ENCODE data around the gene PIH1D2. TPM values are rescaled to one million over a fixed set of nuclear protein-coding genes. Genes with fewer than 3 reads are reported as not detected.
A peak's percentile ranks its signal among the peaks of the same experiment; 100 is the strongest.
"Not testable (repeated sequence)": the region's sequence is repeated elsewhere in the genome, so short reads cannot be mapped to it uniquely, and the experiment has no call there.

PIH1D2 gene
- total RNA-seq, 1 donor from 2014 or later = 4.3 TPM

DNA sequence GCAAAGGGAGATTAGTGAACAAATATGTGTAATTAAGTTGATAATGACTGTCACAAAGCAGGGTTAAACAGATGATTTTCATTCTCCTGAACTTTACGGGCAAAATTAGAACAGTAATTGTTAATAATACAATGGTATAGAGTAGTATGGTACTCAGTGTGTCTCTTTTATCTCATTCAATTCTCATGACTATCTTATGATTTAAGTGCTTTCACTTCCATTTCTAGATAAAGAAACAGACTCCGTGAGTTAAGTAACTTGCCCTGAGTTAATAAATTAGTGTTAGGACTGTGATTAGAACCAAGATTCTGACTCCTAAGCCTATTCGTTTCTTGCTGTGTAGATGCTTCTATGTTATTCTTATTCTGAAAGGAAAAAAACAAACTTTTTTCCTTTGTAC, 22.0 kb downstream of the PIH1D2 start:
- no peak for DNase-seq (ENCODE audit: low spot score)

DNA sequence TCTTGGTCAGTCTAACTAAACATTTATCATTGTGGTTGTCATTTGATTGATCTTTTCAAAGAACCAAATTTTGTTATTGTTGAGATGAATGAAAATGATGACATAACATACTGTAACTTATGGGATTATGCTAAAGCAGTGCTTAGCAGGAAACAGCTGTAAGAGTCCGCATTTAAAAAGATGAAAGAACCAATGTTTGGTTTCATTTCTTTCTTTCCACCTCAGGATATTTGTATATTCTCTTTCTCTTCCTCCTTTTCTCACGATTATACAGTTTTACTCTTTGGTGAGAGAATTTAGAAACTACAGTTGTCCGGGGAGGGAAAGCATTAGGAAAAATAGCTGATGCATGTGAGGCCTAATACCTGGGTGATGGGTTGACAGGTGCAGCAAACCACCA, 23.1 kb downstream of the PIH1D2 start:
- DNase-seq (ENCODE audit: low spot score) = no peak

DNA sequence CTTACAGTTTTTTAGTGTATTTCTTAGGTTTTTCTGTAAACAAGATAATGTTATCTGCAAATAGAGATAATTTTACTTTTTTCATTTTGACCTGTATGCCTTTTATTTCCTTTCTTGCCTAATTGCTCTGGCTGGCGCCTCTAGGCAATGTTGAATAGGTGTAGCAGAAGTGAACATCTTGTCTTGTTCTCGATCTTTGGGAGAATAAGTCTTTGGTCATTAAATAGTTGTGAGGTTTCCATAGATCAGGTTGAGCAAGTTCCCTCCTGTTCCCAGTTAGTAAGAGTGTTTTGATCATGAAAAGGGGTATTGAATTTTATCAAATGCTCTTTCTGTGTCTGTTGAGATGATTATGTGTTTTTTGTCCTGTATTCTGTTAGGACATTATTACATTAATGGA, 24.0 kb downstream of the PIH1D2 start:
- DNase-seq (ENCODE audit: low spot score) = no peak

DNA sequence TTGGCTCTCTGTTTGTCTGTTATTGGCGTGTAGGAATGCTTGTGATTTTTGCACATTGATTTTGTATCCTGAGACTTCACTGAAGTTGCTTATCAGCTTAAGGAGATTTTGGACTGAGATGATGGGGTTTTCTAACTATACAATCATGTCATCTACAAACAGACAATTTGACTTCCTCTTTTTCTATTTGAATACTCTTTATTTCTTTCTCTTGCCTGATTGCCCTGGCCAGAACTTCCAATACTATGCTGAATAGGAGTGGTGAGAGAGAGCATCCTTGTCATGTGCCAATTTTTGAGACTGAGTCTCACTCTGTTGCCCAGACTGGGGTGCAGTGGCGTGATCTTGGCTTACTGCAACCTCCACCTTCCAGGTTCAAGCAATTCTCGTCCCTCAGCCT, 25.6 kb downstream of the PIH1D2 start:
- DNase-seq (ENCODE audit: low spot score) = not testable (repeated sequence)

DNA sequence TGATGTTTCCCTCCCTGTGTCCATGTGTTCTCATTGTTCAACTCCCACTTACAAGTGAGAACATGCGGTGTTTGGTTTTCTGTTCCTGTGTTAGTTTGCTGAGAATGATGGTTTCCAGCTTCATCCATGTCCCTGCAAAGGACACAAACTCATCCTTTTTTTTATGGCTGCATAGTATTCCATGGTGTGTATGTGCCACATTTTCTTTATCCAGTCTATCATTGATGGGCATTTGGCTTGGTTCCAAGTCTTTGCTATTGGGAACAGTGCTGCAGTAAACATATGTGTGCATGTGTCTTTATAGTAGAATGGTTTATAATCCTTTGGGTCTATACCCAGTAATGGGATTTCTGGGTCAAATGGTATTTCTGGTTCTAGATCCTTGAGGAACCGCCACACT, 27.2 kb downstream of the PIH1D2 start:
- not testable (repeated sequence) for DNase-seq (ENCODE audit: low spot score)

DNA sequence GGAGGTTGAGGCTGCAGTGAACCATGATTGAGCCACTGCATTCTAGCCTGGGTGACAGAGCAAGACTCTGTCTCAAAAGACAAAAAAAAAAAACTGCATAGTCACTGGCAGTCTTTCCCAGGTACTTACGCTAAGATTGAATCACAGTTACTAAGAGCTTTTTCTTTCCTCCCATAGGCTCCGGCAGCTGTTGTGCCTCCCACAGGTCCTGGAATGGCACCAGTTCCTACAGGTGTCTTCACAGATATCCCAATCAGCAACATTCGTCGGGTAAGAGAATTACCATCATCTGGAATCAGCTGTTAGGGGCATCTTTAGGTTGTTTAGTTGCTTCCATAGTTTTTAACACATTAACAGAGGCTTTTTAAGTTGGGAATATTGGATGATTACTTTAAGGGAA, 28.9 kb downstream of the PIH1D2 start:
- no peak for DNase-seq (ENCODE audit: low spot score)

DNA sequence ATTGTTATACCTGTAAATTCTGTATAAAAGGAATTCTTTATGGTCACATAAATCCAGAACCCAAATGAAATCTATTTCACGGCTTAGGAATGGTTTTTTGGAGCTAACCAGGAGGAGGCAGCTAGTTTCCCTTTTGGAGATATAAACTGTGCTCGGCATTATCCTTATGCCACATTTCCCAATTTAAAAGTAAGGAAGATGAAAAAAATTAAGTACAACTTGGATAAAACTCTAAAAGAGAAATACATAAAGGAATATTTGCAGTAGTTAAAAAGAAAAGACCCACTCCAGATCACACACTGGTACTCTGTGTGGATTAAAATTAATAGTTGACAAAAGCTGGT, 30.9 kb downstream of the PIH1D2 start:
- no peak for DNase-seq (ENCODE audit: low spot score)

DNA sequence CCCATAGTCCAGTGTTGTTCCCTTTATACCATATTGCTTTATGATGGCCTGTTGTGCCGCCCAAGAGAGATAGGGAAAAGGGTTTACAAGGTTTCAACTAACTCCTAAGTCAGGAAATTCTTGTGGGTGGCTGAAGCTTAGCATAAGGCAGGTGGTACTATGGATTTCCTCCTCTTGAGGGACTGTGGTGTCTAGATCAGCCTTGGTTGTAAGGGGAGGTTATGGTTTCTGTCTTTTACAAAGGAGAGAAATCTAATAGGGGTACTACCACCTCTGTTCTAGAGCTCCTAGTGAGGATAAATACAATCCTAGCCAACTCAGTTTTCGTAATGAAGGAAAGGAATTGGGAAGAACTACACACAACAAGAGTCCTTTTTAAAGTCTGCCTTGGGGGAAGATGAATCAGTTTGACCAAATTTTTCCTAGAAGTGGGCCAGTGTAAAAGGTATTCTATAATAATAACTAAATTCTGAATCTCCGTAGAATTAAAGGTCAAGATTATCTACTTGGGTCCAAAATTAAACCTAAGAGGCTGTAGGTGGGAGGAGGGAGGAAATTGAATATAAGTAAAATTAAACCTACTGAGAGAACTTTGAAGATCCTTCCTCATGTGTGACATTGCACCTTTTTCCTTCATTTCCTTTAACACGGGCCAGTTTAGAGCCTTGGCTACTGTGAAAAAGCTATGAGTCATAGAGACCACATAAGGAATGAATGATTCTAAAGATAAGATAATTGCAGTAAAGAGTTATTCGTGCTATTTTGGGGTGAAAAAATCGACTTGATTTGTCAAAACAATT, 31.5 kb downstream of the PIH1D2 start:
- no peak for DNase-seq (ENCODE audit: low spot score)

DNA sequence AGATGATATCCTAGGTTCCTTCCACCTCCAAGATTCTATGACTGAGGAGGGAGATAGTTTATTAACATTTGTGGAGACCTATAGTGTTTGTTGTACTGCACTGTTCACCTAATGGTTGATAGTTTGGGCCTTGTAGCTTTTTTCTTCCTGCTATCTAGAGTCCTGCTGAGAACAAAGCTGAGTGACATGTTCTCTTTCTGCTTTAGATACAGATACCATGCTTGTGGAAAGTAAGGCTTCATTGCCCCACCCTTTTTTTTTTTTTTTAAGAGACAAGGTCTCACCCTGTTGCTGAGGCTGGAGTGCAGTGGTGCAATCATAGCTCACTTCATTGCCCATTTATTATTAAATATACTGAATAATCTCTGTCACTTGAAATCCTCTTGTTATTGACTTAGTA, 36.3 kb downstream of the PIH1D2 start:
- DNase-seq (ENCODE audit: low spot score) = no peak

DNA sequence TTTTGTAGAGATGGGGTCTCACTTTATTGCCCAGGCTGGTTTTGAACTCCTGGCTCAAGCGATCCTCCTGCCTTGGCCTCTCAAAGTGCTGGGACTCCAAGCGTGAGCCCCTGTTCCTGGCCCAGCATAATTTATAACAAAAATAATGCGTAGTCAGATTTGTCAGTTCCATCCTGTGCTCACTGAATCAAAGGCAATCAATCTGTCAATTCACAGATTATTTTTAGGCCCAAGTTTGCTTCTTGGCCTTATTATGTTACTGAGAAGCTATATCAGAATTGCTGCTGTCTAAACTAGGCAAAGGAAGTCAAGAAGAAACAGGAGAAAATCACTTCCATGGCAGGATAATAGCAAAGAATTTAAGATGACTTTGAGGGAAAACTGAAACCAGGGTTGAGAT, 39.9 kb downstream of the PIH1D2 start:
- no peak for DNase-seq (ENCODE audit: low spot score)

DNA sequence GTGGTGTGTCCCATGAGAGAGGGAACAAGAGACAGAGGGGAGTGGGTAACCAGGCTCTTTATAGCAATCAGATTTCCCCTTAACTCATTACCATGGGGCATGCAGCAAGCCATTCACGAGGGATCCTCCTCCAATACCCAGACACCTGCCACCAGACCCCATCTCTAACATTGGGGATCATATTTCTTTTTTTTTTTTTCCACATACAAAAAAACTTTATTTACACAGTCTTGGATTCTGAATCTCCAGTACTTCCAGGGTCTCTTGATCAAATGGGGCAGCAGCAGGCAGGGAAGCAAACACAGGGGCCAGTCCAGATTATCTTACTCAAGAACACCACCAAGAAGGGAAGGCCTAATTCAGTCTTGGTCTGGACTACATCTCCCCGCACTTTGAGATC, 44.4 kb downstream of the PIH1D2 start:
- DNase-seq (ENCODE audit: low spot score) = no peak

DNA sequence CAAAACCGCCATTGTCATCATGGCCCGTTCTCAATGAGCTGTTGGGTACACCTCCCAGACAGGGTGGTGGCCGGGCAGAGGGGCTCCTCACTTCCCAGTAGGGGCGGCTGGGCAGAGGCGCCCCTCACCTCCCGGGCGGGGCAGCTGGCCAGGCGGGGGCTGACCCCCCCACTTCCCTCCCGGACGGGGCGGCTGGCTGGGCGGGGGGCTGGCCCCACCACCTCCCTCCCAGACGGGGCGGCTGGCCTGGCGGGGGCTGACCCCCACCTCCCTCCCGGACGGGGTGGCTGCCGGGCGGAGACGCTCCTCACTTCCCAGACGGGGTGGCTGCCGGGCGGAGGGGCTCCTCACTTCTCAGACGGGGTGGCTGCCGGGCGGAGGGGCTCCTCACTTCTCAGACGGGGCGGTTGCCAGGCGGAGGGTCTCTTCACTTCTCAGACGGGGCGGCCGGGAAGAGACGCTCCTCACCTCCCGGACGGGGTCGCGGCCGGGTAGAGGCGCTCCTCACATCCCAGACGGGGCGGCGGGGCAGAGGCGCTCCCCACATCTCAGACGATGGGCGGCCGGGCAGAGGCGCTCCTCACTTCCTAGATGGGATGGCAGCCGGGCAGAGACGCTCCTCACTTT, 46.9 kb downstream of the PIH1D2 start:
- DNase-seq (ENCODE audit: low spot score) = not testable (repeated sequence)

DNA sequence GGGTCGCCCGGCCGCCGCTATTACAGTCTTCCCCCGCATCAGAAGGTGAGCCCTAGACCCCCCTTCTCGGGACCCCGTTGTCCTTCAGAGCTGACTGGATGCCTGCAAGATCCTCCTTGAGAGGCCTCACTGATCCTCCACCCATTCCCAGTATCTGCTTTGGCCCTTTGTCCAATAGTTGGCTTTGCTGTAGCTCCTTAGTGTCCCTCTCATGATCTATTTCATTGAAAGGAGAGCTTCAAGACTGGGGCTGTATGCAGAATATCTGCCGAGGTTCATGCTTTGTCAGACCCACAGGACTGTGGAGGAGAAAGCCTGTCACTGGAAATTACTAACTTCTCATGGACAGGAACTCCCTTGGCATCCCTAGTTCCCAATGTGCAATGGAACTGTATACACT, 48.1 kb downstream of the PIH1D2 start:
- no peak for DNase-seq (ENCODE audit: low spot score)

DNA sequence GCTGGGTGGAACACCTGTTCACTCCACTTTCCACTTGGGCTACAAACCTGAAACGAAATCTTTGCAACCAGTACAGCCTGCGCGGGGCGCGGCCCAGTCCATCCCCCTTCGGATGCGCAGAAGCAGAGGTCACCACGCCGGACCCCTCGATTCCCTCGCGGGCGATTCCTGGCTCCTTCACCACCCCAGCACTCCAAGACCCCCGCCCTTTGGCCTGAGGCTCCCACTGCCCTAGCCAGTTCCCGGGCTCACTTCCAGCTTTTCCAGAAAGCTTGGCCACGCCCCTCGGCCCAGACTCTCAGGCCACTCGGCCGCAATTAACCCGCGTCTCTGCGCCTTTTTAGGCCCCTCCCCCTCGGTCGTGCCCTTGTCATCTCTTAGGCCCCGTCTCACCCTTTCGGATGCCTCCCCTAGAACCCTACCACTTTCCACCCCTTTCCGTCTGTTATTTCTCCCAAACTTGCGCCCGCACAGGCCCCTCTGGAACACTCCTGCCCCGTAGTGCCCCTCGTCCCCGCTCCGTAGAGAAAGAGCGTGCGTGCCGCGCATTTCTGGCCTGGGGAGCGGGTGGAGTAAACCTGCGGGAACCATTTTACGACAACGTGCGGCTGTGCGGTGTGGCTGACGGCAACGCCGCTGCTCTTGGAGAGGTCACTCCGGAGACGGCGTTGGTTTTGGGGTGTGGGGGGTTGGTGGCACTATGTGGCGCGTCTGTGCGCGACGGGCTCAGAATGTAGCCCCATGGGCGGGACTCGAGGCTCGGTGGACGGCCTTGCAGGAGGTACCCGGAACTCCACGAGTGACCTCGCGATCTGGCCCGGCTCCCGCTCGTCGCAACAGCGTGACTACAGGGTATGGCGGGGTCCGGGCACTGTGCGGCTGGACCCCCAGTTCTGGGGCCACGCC, 48.8 kb downstream of the PIH1D2 start, which contains the start of gene DLAT:
Gene DLAT (plus strand): TSS at position 636 of the 906 bp plus-strand sequence. CDS start 65 bp downstream, at position 701.
- DNase-seq (ENCODE audit: low spot score) = peak; percentile 84

DNA sequence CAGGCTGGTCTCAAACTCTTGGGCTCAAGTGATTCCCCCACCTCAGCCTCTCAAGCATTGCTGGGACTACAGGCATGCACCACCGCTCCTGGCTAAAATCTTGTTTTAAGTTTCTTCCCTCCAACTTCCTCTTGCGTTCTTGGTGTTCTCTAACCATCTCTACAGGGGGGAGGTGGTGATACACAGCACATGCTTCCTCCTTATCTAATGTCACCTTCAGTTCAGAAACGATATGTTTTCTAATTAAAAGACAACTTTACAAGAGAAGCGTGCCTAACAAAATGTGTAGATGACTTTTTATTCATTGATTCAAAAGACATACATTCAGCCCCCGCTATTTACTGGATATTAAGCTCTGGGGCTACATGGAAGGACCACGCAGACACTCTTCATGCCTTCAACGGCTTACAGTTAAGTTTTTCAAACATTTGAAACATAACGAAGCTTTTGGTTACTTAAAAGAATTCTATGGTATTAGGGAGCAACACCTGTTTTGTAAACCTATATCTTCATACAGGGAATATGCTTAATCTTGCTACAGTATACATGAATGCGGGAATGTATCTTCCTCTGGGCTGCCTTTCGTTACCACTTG, 49.5 kb downstream of the PIH1D2 start:
- DNase-seq (ENCODE audit: low spot score) = no peak

DNA sequence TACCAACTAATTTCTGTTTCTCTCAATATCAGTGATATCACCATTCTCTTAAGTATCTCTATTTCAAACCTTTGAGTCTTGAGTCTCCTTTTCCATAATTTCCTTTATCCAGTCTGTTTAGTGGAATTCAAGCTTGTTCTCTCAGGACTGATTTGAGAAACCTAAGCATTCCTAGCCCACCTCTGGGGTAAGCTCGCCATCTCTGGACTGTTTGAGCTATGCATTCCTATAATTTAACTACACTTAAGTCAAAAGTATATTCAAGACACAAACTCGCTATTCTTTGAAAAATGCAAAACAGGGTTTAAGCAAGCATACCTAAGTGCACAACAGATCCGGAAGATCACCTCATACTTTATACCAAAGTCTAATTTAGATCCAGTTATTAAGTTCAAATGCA, 50.7 kb downstream of the PIH1D2 start:
- no peak for DNase-seq (ENCODE audit: low spot score)

DNA sequence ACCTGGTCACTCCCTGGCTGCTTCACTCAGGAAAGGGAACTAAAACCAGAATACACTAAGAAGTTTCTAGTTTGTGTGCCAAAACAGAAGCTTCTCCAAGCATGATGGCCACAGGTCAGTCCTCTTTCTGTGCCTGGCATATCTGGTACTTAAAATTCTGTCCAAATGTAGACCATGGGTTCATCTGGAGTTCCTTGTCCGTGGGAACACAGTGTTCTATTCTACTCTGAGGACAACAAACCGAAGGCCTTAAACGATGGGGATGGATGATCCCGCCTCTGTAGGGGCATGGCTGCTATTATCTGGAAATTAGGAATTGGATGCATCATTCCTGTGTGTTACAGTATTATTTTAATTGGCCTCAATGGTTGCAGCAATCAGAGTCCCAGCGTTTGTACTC, 54.8 kb downstream of the PIH1D2 start:
- DNase-seq (ENCODE audit: low spot score) = no peak

Other genes with a start within 250 kb of the PIH1D2 start
- 42.4 TPM for gene ALG9, start 202.4 kb downstream of the PIH1D2 start, total RNA-seq
- gene FDXACB1, start 194.9 kb downstream of the PIH1D2 start, total RNA-seq = 1.8 TPM
- gene CFAP68, start 194.5 kb downstream of the PIH1D2 start, total RNA-seq = 21.8 TPM
- gene CRYAB, start 162.2 kb downstream of the PIH1D2 start, total RNA-seq = 277 TPM
- gene HSPB2, start 161.3 kb downstream of the PIH1D2 start, total RNA-seq = 3.9 TPM
- gene C11orf52, start 155.1 kb downstream of the PIH1D2 start, total RNA-seq = 34.4 TPM
- gene DIXDC1, start 136.7 kb downstream of the PIH1D2 start, total RNA-seq = 25.1 TPM
- gene DLAT, start 48.6 kb downstream of the PIH1D2 start, total RNA-seq = 25.0 TPM
- gene NKAPD1, start 282 bp upstream of the PIH1D2 start, total RNA-seq = 19.4 TPM
- 47.9 TPM for gene TIMM8B, start 12.7 kb upstream of the PIH1D2 start, total RNA-seq
- 147 TPM for gene SDHD, start 12.9 kb upstream of the PIH1D2 start, total RNA-seq
- gene IL18, start 90.1 kb upstream of the PIH1D2 start, total RNA-seq = 34.3 TPM
- gene TEX12, start 93.4 kb upstream of the PIH1D2 start, total RNA-seq = not detected
- 27.2 TPM for gene BCO2, start 101.5 kb upstream of the PIH1D2 start, total RNA-seq
- 39.9 TPM for gene PTS, start 152.4 kb upstream of the PIH1D2 start, total RNA-seq
- not detected for gene PLET1, start 186.8 kb upstream of the PIH1D2 start, total RNA-seq